Measurements from ENCODE around the gene MEIOB.

- no peak for TF ChIP-seq EGR1 (IDR thresholded peaks at IDR 0.05)
- TF ChIP-seq TEAD4 (IDR thresholded peaks at IDR 0.05) = no peak
- no peak for TF ChIP-seq YY1 (IDR thresholded peaks at IDR 0.05; ENCODE audit: low read depth)
- TF ChIP-seq, protein P1, sequence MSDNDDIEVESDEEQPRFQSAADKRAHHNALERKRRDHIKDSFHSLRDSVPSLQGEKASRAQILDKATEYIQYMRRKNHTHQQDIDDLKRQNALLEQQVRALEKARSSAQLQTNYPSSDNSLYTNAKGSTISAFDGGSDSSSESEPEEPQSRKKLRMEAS (IDR thresholded peaks at IDR 0.05) = no peak
- TF ChIP-seq RAD21 (IDR thresholded peaks at IDR 0.05; ENCODE audit: low read depth) = no peak
- TF ChIP-seq CREB1 (IDR thresholded peaks at IDR 0.05; ENCODE audit: low read depth) = no peak
- TF ChIP-seq CEBPB (IDR thresholded peaks at IDR 0.05) = no peak
Observed at GRCh38 chr16:1912215-1912543, 40.2 kb upstream of the MEIOB start.

Measured in Ishikawa (cell line).